ENCODE results near the gene EXOC3L1. TPM values are rescaled to one million over a fixed set of nuclear protein-coding genes. Genes with fewer than 3 reads are reported as not detected.

The EXOC3L1 gene
- total and polyA plus RNA-seq, 2 of the 13 experiments (the other 11 are each of a cell fraction or from before 2014, with no cell fraction given): 0.12 TPM; not detected in 1

DNA sequence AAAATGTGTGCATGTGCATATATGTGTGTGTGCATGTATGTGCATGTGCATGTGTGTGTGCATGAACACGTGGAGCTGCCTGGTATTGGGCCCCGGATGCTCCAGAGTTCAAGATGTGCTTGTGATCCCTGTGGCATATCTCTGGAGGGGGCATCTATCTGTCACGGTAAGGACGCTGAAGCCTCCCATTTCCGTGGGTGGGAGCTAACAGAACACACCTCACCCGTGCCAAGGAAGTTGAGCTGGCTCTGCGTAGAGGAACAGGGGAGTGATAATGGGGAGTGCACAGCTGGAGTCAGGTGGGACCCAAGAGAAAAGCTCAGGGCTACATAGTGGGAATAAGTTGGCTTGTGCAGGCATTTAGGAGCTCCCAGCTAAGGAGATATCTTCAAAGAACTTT is 21.7 kb upstream of the EXOC3L1 start:
- no peak overlapping the region for H3K27ac ChIP-seq (ENCODE audit: extremely low read length, insufficient read depth, low read length)
- POLR2A ChIA-PET: no interaction called here
- BruUV-seq (replicated peaks): no TSS peak
- ATAC-seq (no peak), DNase-seq (ENCODE audit: low spot score) (no peak), FAIRE-seq (no peak)
- CTCF ChIA-PET (ENCODE audit: low intra/inter-chr PET ratio, low total read pairs): no interaction called here
- no peaks in the 10 kb centered on the region for H3K9me3 ChIP-seq (ENCODE audit: low read length)
- no peaks in the 10 kb centered on the region for H3K36me3 ChIP-seq (replicated peaks in 1 of 2; ENCODE audit: control insufficient read depth in 1 of 2, insufficient read depth in 2 of 2, low read length in 2 of 2)
- H3K4me1 ChIP-seq (ENCODE audit: insufficient read depth, low read length): peaks cover 57% of the 10 kb centered on the region
- no peak overlapping the region for H3K9ac ChIP-seq (ENCODE audit: insufficient read depth, low read depth, low read length)
- intact Hi-C loops (cut with micrococcal nuclease; ENCODE audit: unreplicated experiment) (no loop called here), in situ Hi-C loops (cut with HindIII; ENCODE audit: extremely low pct_ligation_motif_present, low pct_unique_long_range_greater_than_20kb) (no loop called here)
- no peak overlapping the region for H3K4me3 ChIP-seq (replicated peaks in 1 of 3; ENCODE audit: insufficient read depth in 1 of 3, low read depth in 2 of 3, low read length in 3 of 3)
- TF ChIP-seq, protein P1, sequence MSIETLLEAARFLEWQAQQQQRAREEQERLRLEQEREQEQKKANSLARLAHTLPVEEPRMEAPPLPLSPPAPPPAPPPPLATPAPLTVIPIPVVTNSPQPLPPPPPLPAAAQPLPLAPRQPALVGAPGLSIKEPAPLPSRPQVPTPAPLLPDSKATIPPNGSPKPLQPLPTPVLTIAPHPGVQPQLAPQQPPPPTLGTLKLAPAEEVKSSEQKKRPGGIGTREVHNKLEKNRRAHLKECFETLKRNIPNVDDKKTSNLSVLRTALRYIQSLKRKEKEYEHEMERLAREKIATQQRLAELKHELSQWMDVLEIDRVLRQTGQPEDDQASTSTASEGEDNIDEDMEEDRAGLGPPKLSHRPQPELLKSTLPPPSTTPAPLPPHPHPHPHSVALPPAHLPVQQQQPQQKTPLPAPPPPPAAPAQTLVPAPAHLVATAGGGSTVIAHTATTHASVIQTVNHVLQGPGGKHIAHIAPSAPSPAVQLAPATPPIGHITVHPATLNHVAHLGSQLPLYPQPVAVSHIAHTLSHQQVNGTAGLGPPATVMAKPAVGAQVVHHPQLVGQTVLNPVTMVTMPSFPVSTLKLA (IDR thresholded peaks at IDR 0.05): peak; percentile 88
- TF ChIP-seq NR2F1 (CRISPR knock-in tag; IDR thresholded peaks at IDR 0.05): no peak
- no peaks in the 10 kb centered on the region for H3K79me2 ChIP-seq (ENCODE audit: insufficient read depth, low read length)
- WGBS (ENCODE audit: low lambda C conversion rate): 70% methylated on average over 7 of the region's 7 CpGs
- no peak overlapping the region for H3K4me2 ChIP-seq (ENCODE audit: low read depth, low read length)
- no peaks in the 10 kb centered on the region for H4K20me1 ChIP-seq (ENCODE audit: insufficient read depth, low read length)
- peaks cover 0 to 2% of the 10 kb centered on the region in 2 experiments; a peak in 1 of 5 replicates for H3K27me3 ChIP-seq (ENCODE audit: control insufficient read depth in 1 of 2, insufficient read depth in 2 of 2, low read length in 2 of 2)
- H2AFZ ChIP-seq (ENCODE audit: low read length): no peak overlapping the region

DNA sequence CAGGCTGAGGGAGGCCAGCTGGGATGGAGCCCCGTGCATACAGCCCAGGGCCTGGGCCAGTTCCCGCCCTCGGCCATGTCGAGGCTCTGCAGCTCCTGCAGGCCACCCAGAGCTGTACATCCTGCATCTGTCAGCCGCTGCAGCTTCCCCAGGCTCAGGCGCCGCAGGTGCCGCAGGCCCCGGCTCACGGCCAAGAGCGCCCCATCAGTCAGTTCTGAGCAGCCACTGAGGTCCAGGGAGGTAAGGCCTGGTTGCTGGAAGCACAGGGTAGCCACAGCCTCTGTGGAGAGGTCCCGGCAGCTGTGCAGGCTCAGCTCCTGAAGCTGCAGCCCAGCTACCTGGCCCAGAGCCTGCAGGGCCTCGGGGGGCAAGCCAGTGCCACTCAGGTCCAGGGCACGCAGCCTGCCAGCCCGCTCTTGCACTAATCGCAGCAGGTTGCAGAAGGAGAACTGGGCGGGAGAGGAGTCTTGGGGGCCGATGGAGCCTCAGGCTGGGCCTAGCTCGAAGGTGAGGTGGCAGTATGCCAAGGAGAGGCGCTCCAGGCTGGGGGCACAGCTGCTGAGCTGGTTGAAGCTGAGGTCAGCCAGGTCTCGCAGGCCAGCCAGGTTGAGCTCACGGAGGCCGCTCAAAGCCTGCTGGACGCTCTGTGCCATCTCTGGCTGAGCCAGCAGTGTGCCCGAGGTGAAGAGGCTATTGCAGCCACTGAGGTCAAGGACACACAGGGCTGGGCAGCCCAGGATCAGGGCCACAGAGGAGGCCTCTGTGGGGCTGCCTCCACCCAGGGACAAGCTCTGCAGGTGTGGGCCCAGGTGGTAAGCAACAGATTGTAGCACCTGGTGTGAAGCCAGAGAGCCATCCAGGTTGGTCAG is 20.4 kb upstream of the EXOC3L1 start:
- H3K4me1 ChIP-seq (ENCODE audit: insufficient read depth, low read length): peaks cover 71% of the 10 kb centered on the region
- H3K27me3 ChIP-seq (ENCODE audit: control insufficient read depth in 1 of 2, insufficient read depth in 2 of 2, low read length in 2 of 2): no peaks in the 10 kb centered on the region
- no peaks in the 10 kb centered on the region for H3K9me3 ChIP-seq (ENCODE audit: low read length)
- H2AFZ ChIP-seq (ENCODE audit: low read length): no peak overlapping the region
- no peak overlapping the region for H3K27ac ChIP-seq (ENCODE audit: extremely low read length, insufficient read depth, low read length)
- CTCF ChIA-PET (ENCODE audit: low intra/inter-chr PET ratio, low total read pairs): no interaction called here
- no peak overlapping the region; a peak in 1 of 6 replicates for H3K4me3 ChIP-seq (replicated peaks in 1 of 3; ENCODE audit: insufficient read depth in 1 of 3, low read depth in 2 of 3, low read length in 3 of 3)
- in situ Hi-C loops (cut with HindIII; ENCODE audit: extremely low pct_ligation_motif_present, low pct_unique_long_range_greater_than_20kb) (no loop called here), intact Hi-C loops (cut with micrococcal nuclease; ENCODE audit: unreplicated experiment) (no loop called here)
- 32% methylated on average over 7 of the region's 25 CpGs for WGBS (ENCODE audit: low lambda C conversion rate)
- POLR2A ChIA-PET: interaction anchor here (0.7 to 3.0 kb wide), 5 partner anchors 12 to 61 kb away, joined by 3 to 17 read pairs (median 7); partner anchors contain the start of genes E2F4, NOL3 and TMEM208
- peak overlapping the region; percentile 8; the same call in 1 of the 2 replicates for H3K9ac ChIP-seq (ENCODE audit: insufficient read depth, low read depth, low read length)
- BruUV-seq (replicated peaks): no TSS peak
- FAIRE-seq: no peak
- H3K4me2 ChIP-seq (ENCODE audit: low read depth, low read length): peak overlapping the region; percentile 43
- no peaks in the 10 kb centered on the region for H3K36me3 ChIP-seq (replicated peaks in 1 of 2; ENCODE audit: control insufficient read depth in 1 of 2, insufficient read depth in 2 of 2, low read length in 2 of 2)
- DNase-seq (ENCODE audit: low spot score): peak; percentile 33
- no peaks in the 10 kb centered on the region for H4K20me1 ChIP-seq (ENCODE audit: insufficient read depth, low read length)
- ATAC-seq: peak; percentile 68
- no peaks in the 10 kb centered on the region for H3K79me2 ChIP-seq (ENCODE audit: insufficient read depth, low read length)
- TF ChIP-seq, protein P2, sequence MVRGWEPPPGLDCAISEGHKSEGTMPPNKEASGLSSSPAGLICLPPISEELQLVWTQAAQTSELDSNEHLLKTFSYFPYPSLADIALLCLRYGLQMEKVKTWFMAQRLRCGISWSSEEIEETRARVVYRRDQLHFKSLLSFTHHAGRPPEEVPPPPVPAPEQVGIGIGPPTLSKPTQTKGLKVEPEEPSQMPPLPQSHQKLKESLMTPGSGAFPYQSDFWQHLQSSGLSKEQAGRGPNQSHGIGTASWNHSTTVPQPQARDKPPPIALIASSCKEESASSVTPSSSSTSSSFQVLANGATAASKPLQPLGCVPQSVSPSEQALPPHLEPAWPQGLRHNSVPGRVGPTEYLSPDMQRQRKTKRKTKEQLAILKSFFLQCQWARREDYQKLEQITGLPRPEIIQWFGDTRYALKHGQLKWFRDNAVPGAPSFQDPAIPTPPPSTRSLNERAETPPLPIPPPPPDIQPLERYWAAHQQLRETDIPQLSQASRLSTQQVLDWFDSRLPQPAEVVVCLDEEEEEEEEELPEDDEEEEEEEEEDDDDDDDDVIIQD (CRISPR knock-in tag; IDR thresholded peaks at IDR 0.05; ENCODE audit: low read depth): no peak
- TF ChIP-seq STAG1 (CRISPR knock-in tag; IDR thresholded peaks at IDR 0.05): peak; percentile 57
- 0 out of 2 replicates have a peak, but pooled peaks have one; percentile 30 for TF ChIP-seq ZNF605 (CRISPR knock-in tag; IDR thresholded peaks at IDR 0.05)
- TF ChIP-seq ZNF780A (CRISPR knock-in tag; IDR thresholded peaks at IDR 0.05): no peak
- peak; percentile 44 for TF ChIP-seq GATAD2A (CRISPR knock-in tag; IDR thresholded peaks at IDR 0.05)
- no peak for TF ChIP-seq ZNF713 (CRISPR knock-in tag; IDR thresholded peaks at IDR 0.05)
- 0 out of 2 replicates have a peak, but pooled peaks have one; percentile 34 for TF ChIP-seq ZNF766 (CRISPR knock-in tag; IDR thresholded peaks at IDR 0.05; ENCODE audit: borderline replicate concordance)
- no peak for TF ChIP-seq HNRNPH1 (optimal IDR thresholded peaks at IDR 0.05; ENCODE audit: low read depth, low read length)
- no peak for TF ChIP-seq NRL (CRISPR knock-in tag; IDR thresholded peaks at IDR 0.05; ENCODE audit: borderline replicate concordance)
- TF ChIP-seq ZNF331 (CRISPR knock-in tag; IDR thresholded peaks at IDR 0.05): 0 out of 2 replicates have a peak, but pooled peaks have one; percentile 10
- peak; percentile 18 for TF ChIP-seq ZNF781 (CRISPR knock-in tag; IDR thresholded peaks at IDR 0.05; ENCODE audit: borderline replicate concordance, not compliant biosample characterization)

Data from HepG2 (cell line).